ENCODE results near the gene C11orf52. TPM values are rescaled to one million over a fixed set of nuclear protein-coding genes. Genes with fewer than 3 reads are reported as not detected.

The C11orf52 gene
- polyA plus RNA-seq, 1 donor: 10.0 TPM

GRCh38 chr11:111969344-111969743 is 50.6 kb downstream of the C11orf52 start:
- no peak for DNase-seq

DNA sequence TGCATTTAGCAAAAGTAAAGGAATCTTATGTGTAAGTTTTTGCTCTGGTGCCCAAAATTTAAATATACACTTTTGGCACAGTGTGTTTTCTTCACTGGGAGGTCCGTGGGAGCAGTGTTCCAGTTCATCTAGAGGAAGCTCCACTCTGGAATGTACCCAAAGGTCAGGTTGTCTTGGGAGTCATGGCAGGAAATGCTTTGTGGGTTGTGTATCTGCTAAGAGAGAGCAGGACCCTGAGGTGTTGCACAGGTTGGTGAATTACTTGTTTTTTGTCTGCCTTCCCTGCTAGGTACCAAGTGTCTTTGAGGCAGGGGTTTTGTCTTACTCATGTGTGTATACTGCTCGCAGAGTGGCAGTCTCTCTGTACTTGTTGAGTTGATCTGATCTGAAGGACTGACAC is 55.7 kb downstream of the C11orf52 start:
- no peak for DNase-seq

- DNase-seq: no peak
Measured at GRCh38 chr11:111975076-111975806, 56.5 kb downstream of the C11orf52 start.

DNA sequence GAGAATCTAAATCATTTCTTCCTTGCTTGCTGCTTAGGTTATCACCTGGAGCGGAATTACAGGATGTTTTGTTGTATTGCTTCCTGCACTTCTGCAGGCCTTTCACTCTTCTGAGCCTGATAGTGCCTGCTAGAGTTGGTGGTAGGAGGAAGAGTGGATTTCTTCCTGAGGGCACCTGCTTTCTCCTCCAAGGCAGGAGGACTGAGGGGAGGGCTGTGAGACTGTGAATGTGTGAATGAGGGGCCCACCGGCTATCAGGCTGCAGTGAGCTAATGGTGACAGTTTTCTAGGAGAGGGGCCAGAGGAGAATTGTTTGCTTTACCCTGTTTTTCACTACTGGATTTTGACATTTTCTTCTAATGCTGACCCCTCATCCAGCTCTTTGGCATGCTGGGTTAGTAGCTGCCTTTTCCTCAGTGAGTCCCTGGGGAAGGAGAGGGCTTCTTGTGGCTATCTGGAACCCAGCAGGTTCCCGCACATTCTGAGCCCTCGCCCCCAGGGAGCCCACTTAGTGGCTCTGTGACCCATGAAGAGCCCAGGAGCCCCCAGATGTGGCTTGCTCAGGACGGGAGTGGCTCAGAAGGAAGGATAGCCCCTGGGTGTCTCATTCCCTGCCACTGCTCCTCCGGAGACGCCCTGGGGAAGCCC is 57.5 kb downstream of the C11orf52 start:
- no peak for DNase-seq

Other genes with a start within 250 kb of the C11orf52 start
- gene PPP2R1B, start 152.5 kb upstream of the C11orf52 start, polyA plus RNA-seq (ENCODE audit: insufficient read length): 23.7 TPM
- 54.3 TPM for gene ALG9, start 47.3 kb upstream of the C11orf52 start, polyA plus RNA-seq (ENCODE audit: insufficient read length)
- 5.3 TPM for gene FDXACB1, start 39.7 kb upstream of the C11orf52 start, polyA plus RNA-seq (ENCODE audit: insufficient read length)
- gene CFAP68, start 39.4 kb upstream of the C11orf52 start, polyA plus RNA-seq (ENCODE audit: insufficient read length): 45.2 TPM
- gene CRYAB, start 7.1 kb upstream of the C11orf52 start, polyA plus RNA-seq (ENCODE audit: insufficient read length): 38.0 TPM
- gene HSPB2, start 6.2 kb upstream of the C11orf52 start, polyA plus RNA-seq (ENCODE audit: insufficient read length): 2.1 TPM
- gene DIXDC1, start 18.4 kb downstream of the C11orf52 start, polyA plus RNA-seq (ENCODE audit: insufficient read length): 22.1 TPM
- 54.1 TPM for gene DLAT, start 106.5 kb downstream of the C11orf52 start, polyA plus RNA-seq (ENCODE audit: insufficient read length)
- 12.6 TPM for gene PIH1D2, start 155.1 kb downstream of the C11orf52 start, polyA plus RNA-seq (ENCODE audit: insufficient read length)
- 61.9 TPM for gene NKAPD1, start 155.4 kb downstream of the C11orf52 start, polyA plus RNA-seq (ENCODE audit: insufficient read length)
- gene TIMM8B, start 167.8 kb downstream of the C11orf52 start, polyA plus RNA-seq (ENCODE audit: insufficient read length): 65.9 TPM
- 176 TPM for gene SDHD, start 168.0 kb downstream of the C11orf52 start, polyA plus RNA-seq (ENCODE audit: insufficient read length)
- gene IL18, start 245.2 kb downstream of the C11orf52 start, polyA plus RNA-seq (ENCODE audit: insufficient read length): 9.9 TPM
- gene TEX12, start 248.5 kb downstream of the C11orf52 start, polyA plus RNA-seq (ENCODE audit: insufficient read length): 0.52 TPM

Measured in left kidney (tissue), 2 donors.